Vagina (tissue), 2 donors: ENCODE measurements around the gene CUEDC2. TPM values are rescaled to one million over a fixed set of nuclear protein-coding genes. Genes with fewer than 3 reads are reported as not detected.

Source experiments
- DNase-seq, 2 donors: peaks; one replicate each; pipeline ENCODE4 v3.0.0-alpha.2; 2017; ENCODE audit errors: extremely low spot score in 2 of 2
- H3K27ac ChIP-seq: fragments of 200-600 bp; sonication (generic); one replicate; pipeline ENCODE4 v1.5.1; 2019
- H3K27me3 ChIP-seq: fragments of 200-600 bp; sonication (generic); one replicate; pipeline ENCODE4 v1.5.1; 2019
- H3K36me3 ChIP-seq, 2 donors: fragments of 200-600 bp; sonication (generic); one replicate each; pipeline ENCODE4 v1.5.1; 2017 to 2019
- H3K4me1 ChIP-seq: fragments of 200-600 bp; sonication (generic); one replicate; pipeline ENCODE4 v1.5.1; 2019
- H3K4me3 ChIP-seq, 2 donors: fragments of 200-600 bp; sonication (generic); 1 replicate in 1 of 2; 2 replicates in 1 of 2; pipeline ENCODE4 v1.5.1; 2016 to 2019
- H3K9me3 ChIP-seq: fragments of 200-600 bp; sonication (generic); one replicate; pipeline ENCODE4 v1.5.1; 2019
- POLR2A ChIP-seq, 2 donors: fragments of 450-650 bp; IDR thresholded peaks; one replicate each; pipeline ENCODE4 v1.6.1; 2017; ENCODE audit warnings: antibody characterized with exemption in 2 of 2, mild to moderate bottlenecking in 2 of 2, moderate library complexity in 2 of 2
- POLR2AphosphoS5 ChIP-seq, 2 donors: sonication (generic); formaldehyde crosslinking; IDR thresholded peaks; one replicate each; pipeline ENCODE4 v1.9.0; 2017; ENCODE audit warnings: antibody characterized with exemption in 2 of 2, mild to moderate bottlenecking in 2 of 2, low read depth in 1 of 2; ENCODE audit not compliant: insufficient read depth in 1 of 2
- intact Hi-C: fragments of 100-400 bp; cut with DNase I; formaldehyde crosslinking; loops from one replicate; pipeline ENCODE4 v1.15.1; 2023
- total RNA-seq: library from RNA; depleted of rRNA; stranded (reverse); fragments of >200 nt; gene quantifications from one replicate; pipeline ENCODE4 v1.2.3, GENCODE V29; 2016
- TF ChIP-seq, protein P1 (sequence below), 3 experiments: fragments of 450-650 bp in 2 of 3; fragments of 200-600 bp in 1 of 3; sonication (generic) in 1 of 3; IDR thresholded peaks; one replicate each; pipeline ENCODE4 v1.5.1; 2017 to 2019; ENCODE audit warnings: antibody characterized with exemption in 3 of 3, mild to moderate bottlenecking in 2 of 3, moderate library complexity in 2 of 3

Gene CUEDC2
- total RNA-seq, 1 donor from 2014 or later: 52.1 TPM

DNA sequence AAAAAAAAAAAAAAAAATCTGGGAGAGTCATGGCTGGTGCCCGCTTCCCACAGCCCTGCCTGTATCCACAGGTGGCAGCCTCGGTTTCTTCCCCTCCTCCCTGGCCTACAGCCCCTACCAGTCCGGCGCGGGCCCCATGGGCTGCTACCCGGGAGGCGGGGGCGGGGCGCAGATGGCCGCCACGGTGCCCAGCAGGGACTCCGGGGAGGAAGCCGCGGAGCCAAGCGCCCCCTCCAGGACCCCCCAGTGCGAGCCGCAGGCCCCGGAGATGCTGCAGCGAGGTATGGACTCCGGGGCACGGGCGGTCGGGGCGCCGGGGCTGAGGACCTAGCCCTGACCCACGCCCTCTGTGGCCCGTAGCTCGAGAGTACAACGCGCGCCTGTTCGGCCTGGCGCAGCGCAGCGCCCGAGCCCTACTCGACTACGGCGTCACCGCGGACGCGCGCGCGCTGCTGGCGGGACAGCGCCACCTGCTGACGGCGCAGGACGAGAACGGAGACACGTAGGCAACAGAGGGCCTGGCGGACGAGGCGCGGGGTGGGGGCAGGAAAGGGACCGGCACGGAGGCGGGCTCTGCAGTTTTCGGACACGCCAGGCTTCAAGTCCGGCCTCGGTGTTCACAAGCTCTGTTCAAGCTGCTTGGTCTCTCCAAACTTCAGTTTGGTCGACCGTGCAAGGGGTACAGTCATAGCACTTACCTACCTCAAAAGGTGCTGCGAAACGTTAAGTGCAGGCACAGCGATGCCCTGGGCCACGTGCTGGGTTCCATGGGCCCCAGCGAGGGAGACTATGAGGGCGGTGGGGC is 33.0 kb downstream of the CUEDC2 start:
- intact Hi-C loops: loop anchor here (5.0 to 10.0 kb wide), 2 partner anchors 83 to 185 kb away; no protein-coding TSS in a partner anchor
- Histone ChIP-seq H3K27me3 (no peaks in the 10 kb centered on the region), H3K4me1 (peaks cover 45% of the 10 kb centered on the region), H3K36me3 (peaks cover 0 to 4% of the 10 kb centered on the region in 2 donors), H3K9me3 (no peaks in the 10 kb centered on the region), H3K27ac (peak overlapping the region; percentile 95), H3K4me3 (peak overlapping the region; percentile 61 to 65)
- peak in 1 of 2 donors; percentile 83 for TF ChIP-seq POLR2AphosphoS5 (IDR thresholded peaks at IDR 0.05; ENCODE audit: insufficient read depth in 1 of 2, low read depth in 1 of 2)
- TF ChIP-seq POLR2A (IDR thresholded peaks at IDR 0.05): no peak
- TF ChIP-seq, protein P1, sequence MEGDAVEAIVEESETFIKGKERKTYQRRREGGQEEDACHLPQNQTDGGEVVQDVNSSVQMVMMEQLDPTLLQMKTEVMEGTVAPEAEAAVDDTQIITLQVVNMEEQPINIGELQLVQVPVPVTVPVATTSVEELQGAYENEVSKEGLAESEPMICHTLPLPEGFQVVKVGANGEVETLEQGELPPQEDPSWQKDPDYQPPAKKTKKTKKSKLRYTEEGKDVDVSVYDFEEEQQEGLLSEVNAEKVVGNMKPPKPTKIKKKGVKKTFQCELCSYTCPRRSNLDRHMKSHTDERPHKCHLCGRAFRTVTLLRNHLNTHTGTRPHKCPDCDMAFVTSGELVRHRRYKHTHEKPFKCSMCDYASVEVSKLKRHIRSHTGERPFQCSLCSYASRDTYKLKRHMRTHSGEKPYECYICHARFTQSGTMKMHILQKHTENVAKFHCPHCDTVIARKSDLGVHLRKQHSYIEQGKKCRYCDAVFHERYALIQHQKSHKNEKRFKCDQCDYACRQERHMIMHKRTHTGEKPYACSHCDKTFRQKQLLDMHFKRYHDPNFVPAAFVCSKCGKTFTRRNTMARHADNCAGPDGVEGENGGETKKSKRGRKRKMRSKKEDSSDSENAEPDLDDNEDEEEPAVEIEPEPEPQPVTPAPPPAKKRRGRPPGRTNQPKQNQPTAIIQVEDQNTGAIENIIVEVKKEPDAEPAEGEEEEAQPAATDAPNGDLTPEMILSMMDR (IDR thresholded peaks at IDR 0.05): peak; percentile 80 to 94 (median 94)
- no peak for DNase-seq

DNA sequence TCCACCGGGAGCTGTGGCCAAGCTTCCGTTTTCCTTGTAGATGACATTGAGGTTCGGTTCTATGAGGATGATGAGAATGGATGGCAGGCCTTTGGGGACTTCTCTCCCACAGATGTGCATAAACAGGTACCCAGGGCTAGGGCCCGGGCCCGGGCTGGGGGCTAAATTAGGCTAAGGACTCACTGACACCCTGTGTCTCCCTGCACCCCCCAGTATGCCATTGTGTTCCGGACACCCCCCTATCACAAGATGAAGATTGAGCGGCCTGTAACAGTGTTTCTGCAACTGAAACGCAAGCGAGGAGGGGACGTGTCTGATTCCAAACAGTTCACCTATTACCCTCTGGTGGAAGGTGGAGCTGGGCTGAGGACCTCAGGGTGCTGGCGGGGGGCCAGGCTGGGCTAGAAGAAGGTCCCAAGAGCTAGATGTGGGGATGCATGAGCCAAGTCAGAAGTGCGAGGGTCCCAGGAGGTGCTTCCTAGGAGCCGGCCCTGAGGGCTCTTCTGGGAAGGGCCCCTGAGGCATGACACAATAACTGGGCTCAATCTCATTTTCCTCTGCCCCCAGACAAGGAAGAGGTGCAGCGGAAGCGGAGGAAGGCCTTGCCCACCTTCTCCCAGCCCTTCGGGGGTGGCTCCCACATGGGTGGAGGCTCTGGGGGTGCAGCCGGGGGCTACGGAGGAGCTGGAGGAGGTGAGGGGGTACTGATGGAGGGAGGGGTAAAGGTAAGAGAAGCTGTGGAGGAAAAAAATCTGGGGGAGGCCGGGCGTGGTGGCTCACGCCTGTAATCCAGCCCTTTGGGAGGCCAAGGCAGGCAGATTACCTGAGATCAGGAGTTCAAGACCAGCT is 34.0 kb downstream of the CUEDC2 start:
- peaks cover 49% of the 10 kb centered on the region for H3K4me1 ChIP-seq
- peak overlapping the region in 1 of 2 donors; percentile 61 for H3K4me3 ChIP-seq
- H3K9me3 ChIP-seq: no peaks in the 10 kb centered on the region
- DNase-seq: no peak
- intact Hi-C loops: loop anchor here (5.0 to 10.0 kb wide), 2 partner anchors 84 to 186 kb away; no protein-coding TSS in a partner anchor
- TF ChIP-seq POLR2AphosphoS5 (IDR thresholded peaks at IDR 0.05; ENCODE audit: insufficient read depth in 1 of 2, low read depth in 1 of 2): no peak
- TF ChIP-seq, protein P1 (IDR thresholded peaks at IDR 0.05): no peak
- TF ChIP-seq POLR2A (IDR thresholded peaks at IDR 0.05): no peak
- peaks cover 0 to 4% of the 10 kb centered on the region in 2 donors for H3K36me3 ChIP-seq
- H3K27me3 ChIP-seq: no peaks in the 10 kb centered on the region
- H3K27ac ChIP-seq: peak overlapping the region; percentile 95

DNA sequence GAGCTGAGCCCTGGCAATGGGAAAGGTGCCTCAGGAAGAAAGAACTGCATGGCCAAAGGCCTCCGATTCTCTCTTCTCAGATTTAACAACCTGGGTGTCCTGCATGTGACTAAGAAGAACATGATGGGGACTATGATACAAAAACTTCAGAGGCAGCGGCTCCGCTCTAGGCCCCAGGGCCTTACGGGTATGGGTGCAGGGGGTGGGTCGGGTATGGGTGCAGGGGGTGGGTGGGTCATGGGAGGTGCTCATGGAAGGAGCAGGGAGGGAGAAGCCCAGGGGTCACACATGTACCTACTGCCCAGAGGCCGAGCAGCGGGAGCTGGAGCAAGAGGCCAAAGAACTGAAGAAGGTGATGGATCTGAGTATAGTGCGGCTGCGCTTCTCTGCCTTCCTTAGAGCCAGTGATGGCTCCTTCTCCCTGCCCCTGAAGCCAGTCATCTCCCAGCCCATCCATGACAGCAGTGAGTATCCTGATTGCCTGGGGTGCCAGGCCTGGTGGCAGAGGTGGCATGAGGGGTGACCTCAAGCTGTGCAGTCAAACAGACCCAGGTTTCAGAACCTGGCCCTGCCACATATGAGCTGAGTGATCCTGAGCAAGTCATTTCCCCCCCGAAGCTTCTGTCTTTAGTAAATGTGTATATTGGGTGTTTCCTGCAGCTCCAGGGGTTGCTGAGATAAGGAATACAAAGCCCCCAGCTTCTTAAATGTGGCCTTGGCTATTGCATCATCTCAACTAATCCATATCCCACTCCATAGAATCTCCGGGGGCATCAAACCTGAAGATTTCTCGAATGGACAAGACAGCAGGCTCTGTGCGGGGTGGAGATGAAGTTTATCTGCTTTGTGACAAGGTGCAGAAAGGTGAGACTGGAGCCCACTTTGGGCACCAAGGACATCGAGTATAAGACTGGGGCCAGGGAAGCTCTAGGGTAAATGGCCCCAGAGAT is 34.9 kb downstream of the CUEDC2 start:
- H3K4me1 ChIP-seq: peaks cover 51% of the 10 kb centered on the region
- TF ChIP-seq, protein P1 (IDR thresholded peaks at IDR 0.05): no peak
- TF ChIP-seq POLR2AphosphoS5 (IDR thresholded peaks at IDR 0.05; ENCODE audit: insufficient read depth in 1 of 2, low read depth in 1 of 2): no peak
- TF ChIP-seq POLR2A (IDR thresholded peaks at IDR 0.05): no peak
- H3K4me3 ChIP-seq: no peak overlapping the region
- intact Hi-C loops: loop anchor here (5.0 to 10.0 kb wide), 2 partner anchors 85 to 187 kb away; no protein-coding TSS in a partner anchor
- no peaks in the 10 kb centered on the region for H3K9me3 ChIP-seq
- no peak overlapping the region for H3K27ac ChIP-seq
- H3K27me3 ChIP-seq: no peaks in the 10 kb centered on the region
- DNase-seq: no peak
- H3K36me3 ChIP-seq: peaks cover 0 to 4% of the 10 kb centered on the region in 2 donors

DNA sequence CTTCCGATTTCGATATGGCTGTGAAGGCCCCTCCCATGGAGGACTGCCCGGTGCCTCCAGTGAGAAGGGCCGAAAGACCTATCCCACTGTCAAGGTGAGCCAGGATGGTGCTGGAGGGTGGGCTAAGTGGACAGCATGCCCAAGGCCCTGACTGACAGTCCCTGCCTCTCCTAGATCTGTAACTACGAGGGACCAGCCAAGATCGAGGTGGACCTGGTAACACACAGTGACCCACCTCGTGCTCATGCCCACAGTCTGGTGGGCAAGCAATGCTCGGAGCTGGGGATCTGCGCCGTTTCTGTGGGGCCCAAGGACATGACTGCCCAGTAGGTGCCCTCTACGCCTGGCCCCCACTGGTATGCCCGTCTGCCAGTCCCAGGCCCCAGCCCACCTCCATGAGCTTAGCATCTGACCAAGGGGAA is 35.6 kb downstream of the CUEDC2 start:
- peaks cover 0 to 4% of the 10 kb centered on the region in 2 donors for H3K36me3 ChIP-seq
- H3K27ac ChIP-seq: peak overlapping the region; percentile 98
- no peaks in the 10 kb centered on the region for H3K27me3 ChIP-seq
- H3K4me3 ChIP-seq: peak overlapping the region; percentile 67 to 90
- TF ChIP-seq POLR2A (IDR thresholded peaks at IDR 0.05) (no peak), POLR2AphosphoS5 (IDR thresholded peaks at IDR 0.05; ENCODE audit: insufficient read depth in 1 of 2, low read depth in 1 of 2) (no peak)
- TF ChIP-seq, protein P1 (IDR thresholded peaks at IDR 0.05): no peak
- no peaks in the 10 kb centered on the region for H3K9me3 ChIP-seq
- DNase-seq: no peak
- peaks cover 51% of the 10 kb centered on the region for H3K4me1 ChIP-seq
- intact Hi-C loops: loop anchor here (5.0 to 10.0 kb wide), 2 partner anchors 86 to 188 kb away; no protein-coding TSS in a partner anchor
